H9 (cell line): ENCODE measurements around the gene CAPN14. TPM values are rescaled to one million over a fixed set of nuclear protein-coding genes. Genes with fewer than 3 reads are reported as not detected.

Source experiments
- DNase-seq: peaks from one replicate; pipeline ENCODE4 v3.0.0-alpha.2; 2017
- H2AFZ ChIP-seq: one replicate; pipeline ENCODE4 v1.6.1; 2013; ENCODE audit warnings: mild to moderate bottlenecking, low read length, control low read depth, moderate library complexity
- H2AK5ac ChIP-seq: 2 replicates; pipeline ENCODE4 v1.6.1; 2013; ENCODE audit warnings: low read length, control low read depth, mixed read lengths; ENCODE audit not compliant: insufficient read length
- H2BK120ac ChIP-seq: one replicate; pipeline ENCODE4 v1.6.1; 2013; ENCODE audit warnings: low read depth, mild to moderate bottlenecking, low read length, control low read depth, inconsistent platforms; ENCODE audit not compliant: poor library complexity, severe bottlenecking
- H2BK12ac ChIP-seq: 2 replicates; pipeline ENCODE4 v1.6.1; 2013; ENCODE audit warnings: low read length, control low read depth, mixed read lengths, low read depth; ENCODE audit not compliant: insufficient read length
- H2BK15ac ChIP-seq: 2 replicates; pipeline ENCODE4 v1.6.1; 2013; ENCODE audit warnings: low read depth, low read length, control low read depth
- H2BK20ac ChIP-seq: one replicate; pipeline ENCODE4 v1.6.1; 2013; ENCODE audit warnings: low read depth, mild to moderate bottlenecking, low read length, control low read depth, inconsistent platforms; ENCODE audit not compliant: poor library complexity, severe bottlenecking
- H2BK5ac ChIP-seq: 2 replicates; pipeline ENCODE4 v1.6.1; 2013; ENCODE audit warnings: low read length, control low read depth, mixed read lengths; ENCODE audit not compliant: insufficient read length
- H3K14ac ChIP-seq: 2 replicates; pipeline ENCODE4 v1.6.1; 2013; ENCODE audit warnings: low read length, control low read depth; ENCODE audit not compliant: insufficient read depth
- H3K18ac ChIP-seq: 2 replicates; pipeline ENCODE4 v1.6.1; 2013; ENCODE audit warnings: low read depth, mild to moderate bottlenecking, mixed read lengths, low read length, control low read depth; ENCODE audit not compliant: insufficient read length
- H3K23ac ChIP-seq: 2 replicates; pipeline ENCODE4 v1.6.1; 2013; ENCODE audit warnings: low read length, control low read depth, mixed read lengths, low read depth; ENCODE audit not compliant: insufficient read length
- H3K23me2 ChIP-seq: 2 replicates; pipeline ENCODE4 v1.6.1; 2013; ENCODE audit warnings: low read depth, mild to moderate bottlenecking, mixed read lengths, low read length, control low read depth; ENCODE audit not compliant: insufficient read length, poor library complexity, severe bottlenecking
- H3K27ac ChIP-seq: 2 replicates; pipeline ENCODE4 v1.5.1; 2013; ENCODE audit warnings: low read length, control low read depth, mixed read lengths, low read depth; ENCODE audit not compliant: insufficient read length
- H3K27me3 ChIP-seq: 2 replicates; pipeline ENCODE4 v1.6.1; 2013; ENCODE audit warnings: low read length, control low read depth, inconsistent platforms; ENCODE audit not compliant: insufficient read depth
- H3K4ac ChIP-seq: 2 replicates; pipeline ENCODE4 v1.6.1; 2013; ENCODE audit warnings: low read depth, mild to moderate bottlenecking, control low read depth, inconsistent platforms, low read length, moderate library complexity
- H3K4me1 ChIP-seq: 2 replicates; pipeline ENCODE4 v1.6.1; 2013; ENCODE audit warnings: low read length, control low read depth, inconsistent platforms; ENCODE audit not compliant: insufficient read depth
- H3K4me2 ChIP-seq: 2 replicates; pipeline ENCODE4 v1.6.1; 2013; ENCODE audit warnings: low read length, control low read depth, mixed read lengths; ENCODE audit not compliant: insufficient read length, insufficient read depth
- H3K56ac ChIP-seq: 2 replicates; pipeline ENCODE4 v1.6.1; 2013; ENCODE audit warnings: low read depth, mild to moderate bottlenecking, mixed read lengths, low read length, control low read depth; ENCODE audit not compliant: insufficient read length
- H3K79me1 ChIP-seq: 2 replicates; pipeline ENCODE4 v1.6.1; 2013; ENCODE audit warnings: low read depth, mild to moderate bottlenecking, moderate library complexity, low read length, control low read depth, inconsistent platforms; ENCODE audit not compliant: insufficient read depth, poor library complexity, severe bottlenecking
- H3K79me2 ChIP-seq: 2 replicates; pipeline ENCODE4 v1.6.1; 2013; ENCODE audit warnings: low read length, control low read depth, inconsistent platforms; ENCODE audit not compliant: insufficient read depth
- H3K9ac ChIP-seq: 2 replicates; pipeline ENCODE4 v1.6.1; 2013; ENCODE audit warnings: low read length, control low read depth, mixed read lengths; ENCODE audit not compliant: insufficient read length; ENCODE audit errors: extremely low read depth
- H3K9me3 ChIP-seq: one replicate; pipeline ENCODE4 v1.6.1; 2013; ENCODE audit warnings: low read depth, low read length, inconsistent platforms; ENCODE audit not compliant: control insufficient read depth
- H3T11ph ChIP-seq: one replicate; pipeline ENCODE4 v1.6.1; 2013; ENCODE audit warnings: mild to moderate bottlenecking, low read length, control low read depth, inconsistent platforms
- H4K20me1 ChIP-seq: one replicate; pipeline ENCODE4 v1.6.1; 2013; ENCODE audit not compliant: control insufficient read depth, insufficient read length, insufficient read depth
- H4K5ac ChIP-seq: 2 replicates; pipeline ENCODE4 v1.6.1; 2013; ENCODE audit warnings: low read depth, mild to moderate bottlenecking, mixed read lengths, low read length, control low read depth; ENCODE audit not compliant: insufficient read length
- H4K8ac ChIP-seq: replicated peaks from 2 replicates; pipeline ENCODE4 v1.6.1; 2013; ENCODE audit warnings: low read length, control low read depth, mixed read lengths, low read depth; ENCODE audit not compliant: insufficient read length
- H4K91ac ChIP-seq: 2 replicates; pipeline ENCODE4 v1.6.1; 2013; ENCODE audit warnings: low read depth, mild to moderate bottlenecking, moderate library complexity, mixed read lengths, low read length, control low read depth; ENCODE audit not compliant: insufficient read length
- H3K27ac Mint-ChIP-seq, 3 experiments: 2 replicates in 2 of 3; 3 replicates in 1 of 3; pipeline ENCODE4 v1.8.0; 2020 to 2021; ENCODE audit warnings: mixed read lengths in 3 of 3, mild to moderate bottlenecking in 1 of 3, moderate library complexity in 1 of 3
- H3K27me3 Mint-ChIP-seq: 2 replicates; pipeline ENCODE4 v1.8.0; 2021; ENCODE audit warnings: low read depth, mild to moderate bottlenecking, moderate library complexity, mixed read lengths
- H3K36me3 Mint-ChIP-seq, 3 experiments: 2 replicates in 2 of 3; 3 replicates in 1 of 3; pipeline ENCODE4 v1.8.0; 2020 to 2021; ENCODE audit warnings: low read depth in 3 of 3, mixed read lengths in 3 of 3; ENCODE audit not compliant: insufficient read depth in 1 of 3
- H3K4me1 Mint-ChIP-seq, 2 experiments: 2 replicates each; pipeline ENCODE4 v1.8.0; 2020; ENCODE audit warnings: mixed read lengths in 2 of 2
- H3K4me3 Mint-ChIP-seq, 2 experiments: 2 replicates in 1 of 2; 3 replicates in 1 of 2; pipeline ENCODE4 v1.8.0; 2020 to 2021; ENCODE audit warnings: mild to moderate bottlenecking in 2 of 2, mixed read lengths in 2 of 2, moderate library complexity in 1 of 2
- H3K9me3 Mint-ChIP-seq, 2 experiments: 2 replicates in 1 of 2; 3 replicates in 1 of 2; pipeline ENCODE4 v1.8.0; 2020; ENCODE audit warnings: mild to moderate bottlenecking in 2 of 2, mixed read lengths in 2 of 2, moderate library complexity in 1 of 2
- CTCF ChIP-seq: fragments of 200-600 bp; sonication (generic); conservative IDR thresholded peaks from 3 replicates; pipeline ENCODE4 v1.8.0; 2021; ENCODE audit warnings: antibody characterized with exemption, mild to moderate bottlenecking
- WGBS: extraction: QIAGEN DNeasy Blood & Tissue Kit; methylation state at CpG from one replicate; pipeline ENCODE4 v1.1.7; 2013; ENCODE audit warnings: missing lambda C conversion rate, low lambda C conversion rate, mixed read lengths; ENCODE audit not compliant: insufficient read length; ENCODE audit errors: extremely low coverage; 5-methylcytosine and 5-hydroxymethylcytosine counted together
- total RNA-seq: library from RNA; stranded (reverse); gene quantifications from 2 replicates; pipeline ENCODE4 v1.2.1, GENCODE V29; 2021

The CAPN14 gene
- total RNA-seq, 1 experiment from 2014 or later: 0.09 TPM

GRCh38 chr2:31230751-31231150 lies 13.4 kb upstream of the CAPN14 start:
- Histone ChIP-seq H2BK15ac (no peak overlapping the region), H3K56ac (no peak overlapping the region), H3K9ac (no peak overlapping the region), H3K27ac (no peak overlapping the region), H3K27me3 (peaks cover 4% of the 10 kb centered on the region; the same call in 1 of the 2 replicates), H4K8ac (no peak overlapping the region), H3K79me1 (no peaks in the 10 kb centered on the region), H3K4me2 (no peak overlapping the region), H4K91ac (no peak overlapping the region), H3K9me3 (no peaks in the 10 kb centered on the region), H2BK20ac (no peak overlapping the region), H3K4ac (no peak overlapping the region), H3K79me2 (no peaks in the 10 kb centered on the region), H2BK12ac (no peak overlapping the region), H2BK5ac (no peak overlapping the region), H3K23ac (no peak overlapping the region), H2AFZ (no peak overlapping the region), H3K18ac (no peak overlapping the region), H3T11ph (no peak overlapping the region), H4K5ac (no peak overlapping the region), H4K20me1 (no peaks in the 10 kb centered on the region), H3K14ac (no peak overlapping the region), H2BK120ac (no peak overlapping the region), H2AK5ac (no peak overlapping the region), H3K4me1 (0 out of 2 replicates have a peak, but pooled peaks cover 3% of the 10 kb centered on the region), H3K23me2 (peaks cover 5% of the 10 kb centered on the region)
- no CpG with 5 or more reads among the region's 3 CpGs for WGBS
- TF ChIP-seq CTCF: no peak
- Mint-ChIP-seq H3K9me3 (no peaks in the 10 kb centered on the region), H3K4me1 (peaks cover 19 to 22% of the 10 kb centered on the region in 2 experiments), H3K36me3 (no peaks in the 10 kb centered on the region), H3K27ac (no peak overlapping the region), H3K4me3 (no peak overlapping the region), H3K27me3 (peaks cover 14% of the 10 kb centered on the region)
- no peak for DNase-seq
